ENCODE measurements around the gene PLXNA4.

Gene PLXNA4

GRCh38 chr7:132352800-132353199, 223.5 kb downstream of the PLXNA4 start:
- no peak for DNase-seq (ENCODE audit: low read depth)

GRCh38 chr7:132351954-132352499, 224.2 kb downstream of the PLXNA4 start:
- DNase-seq (ENCODE audit: low read depth): no peak

- no peak for DNase-seq (ENCODE audit: low read depth)
Observed at GRCh38 chr7:132350741-132351140, 225.5 kb downstream of the PLXNA4 start.

DNA sequence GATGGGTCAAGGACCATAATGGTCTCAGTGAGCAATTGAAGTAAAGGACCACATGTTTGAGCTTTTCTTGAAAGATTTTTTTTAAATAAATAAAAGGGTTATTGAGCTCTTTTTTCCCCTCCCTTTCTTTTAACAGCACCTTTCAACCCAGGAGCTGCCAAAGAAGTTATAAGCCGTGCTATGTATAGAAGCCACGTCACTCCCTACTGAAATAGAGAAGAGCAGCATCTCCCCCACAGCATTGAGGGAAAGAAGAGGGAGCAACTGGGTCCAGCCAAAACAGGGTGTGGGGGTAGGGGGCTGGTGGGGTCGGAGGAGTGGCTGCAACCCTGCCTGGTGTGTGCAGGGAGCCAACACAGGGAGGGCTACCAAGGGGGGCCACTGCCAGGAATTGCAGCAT, 227.2 kb downstream of the PLXNA4 start:
- no peak for DNase-seq (ENCODE audit: low read depth)

DNA sequence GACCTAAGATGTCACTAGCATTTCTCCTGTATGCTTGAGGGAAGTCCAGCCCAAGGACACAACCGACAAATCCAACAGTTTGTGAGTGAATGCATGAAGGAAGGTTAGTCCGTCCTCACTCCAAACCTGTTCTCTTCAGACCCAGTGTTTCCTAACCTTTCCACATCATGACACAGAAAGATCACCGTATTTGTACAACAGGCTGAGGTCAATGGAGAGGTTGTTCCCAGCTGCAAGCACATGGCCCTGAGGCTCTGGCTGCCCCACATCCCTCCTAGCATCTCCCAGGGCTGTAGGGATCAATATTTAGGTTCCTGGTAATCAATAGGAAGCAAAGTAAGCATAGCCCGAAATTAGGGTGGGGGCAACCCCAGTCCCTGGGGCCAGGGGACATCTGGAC, 227.9 kb downstream of the PLXNA4 start:
- DNase-seq (ENCODE audit: low read depth): no peak

- DNase-seq (ENCODE audit: low read depth): no peak
Observed at GRCh38 chr7:132347858-132348257, 228.4 kb downstream of the PLXNA4 start.

DNA sequence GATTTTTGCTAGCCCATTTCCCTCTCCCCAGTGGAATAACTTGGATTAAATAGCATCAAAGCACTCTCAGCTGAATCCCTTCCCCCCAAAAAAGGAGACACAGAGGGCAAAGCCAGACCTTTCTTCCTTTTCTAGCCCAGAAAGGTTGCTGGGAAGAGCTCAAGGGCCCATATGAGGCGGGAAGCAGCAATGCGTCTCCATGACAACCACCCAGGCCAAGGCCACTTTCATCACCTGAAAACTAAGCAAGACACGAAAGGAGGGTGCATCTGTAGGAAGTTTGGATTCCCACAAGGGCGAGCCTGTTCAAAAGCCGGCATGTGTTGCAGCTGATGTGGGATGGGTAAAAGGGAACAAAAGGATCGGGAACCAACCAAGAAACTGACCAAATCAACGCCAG, 229.1 kb downstream of the PLXNA4 start:
- DNase-seq (ENCODE audit: low read depth): no peak

DNA sequence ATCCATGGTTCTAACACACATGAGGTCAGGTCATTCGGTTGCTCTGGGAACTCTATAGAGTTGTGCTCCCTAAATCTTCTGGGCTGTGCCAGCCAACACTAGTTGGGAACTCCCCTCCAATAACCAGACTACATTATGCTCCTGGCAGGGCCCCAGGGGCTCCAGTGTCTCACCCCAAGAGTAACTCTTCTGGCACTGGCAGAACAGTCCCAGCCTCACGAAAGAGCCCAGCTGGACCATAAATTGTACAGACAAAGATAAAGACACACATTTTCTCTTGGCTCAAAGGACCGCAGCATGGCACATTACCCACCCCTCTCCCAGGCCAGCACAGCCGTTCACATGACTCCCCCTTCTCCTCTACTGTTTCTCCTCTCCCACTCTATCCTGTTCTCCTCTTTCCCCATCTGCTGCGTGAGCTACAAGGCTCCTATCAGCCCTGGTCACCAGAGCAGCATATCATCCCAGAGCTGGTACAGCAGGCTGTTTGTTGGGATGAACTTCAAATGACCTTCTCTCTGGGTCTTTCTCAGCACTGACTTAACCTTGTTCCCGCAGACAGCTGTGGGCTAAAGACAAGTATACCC, 230.6 kb downstream of the PLXNA4 start:
- DNase-seq (ENCODE audit: low read depth): no peak

GRCh38 chr7:132345030-132345429, 231.2 kb downstream of the PLXNA4 start:
- no peak for DNase-seq (ENCODE audit: low read depth)

GRCh38 chr7:132343199-132343598, 233.1 kb downstream of the PLXNA4 start:
- DNase-seq (ENCODE audit: low read depth): no peak

- no peak for DNase-seq (ENCODE audit: low read depth)
Observed at GRCh38 chr7:132337450-132338080, 238.7 kb downstream of the PLXNA4 start.

DNA sequence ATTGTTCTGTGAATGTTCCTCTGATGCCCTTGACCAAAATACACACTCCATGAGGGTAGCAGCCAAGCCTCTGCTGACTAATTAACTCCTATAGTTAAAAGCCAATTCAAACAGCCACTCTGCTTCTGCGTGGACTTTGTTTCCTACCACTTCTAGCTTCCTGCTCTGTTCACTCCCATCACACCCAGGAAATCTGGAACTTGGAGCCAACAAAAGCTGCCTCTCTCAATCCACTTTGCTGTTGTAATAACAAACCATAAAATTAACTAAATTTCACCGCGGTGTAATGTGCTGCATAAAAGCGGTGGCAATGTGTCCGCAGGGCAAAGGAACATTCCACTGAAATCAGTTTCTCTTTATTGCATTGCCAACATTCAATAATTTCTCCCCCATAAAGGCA, 239.5 kb downstream of the PLXNA4 start:
- DNase-seq (ENCODE audit: low read depth): no peak

GRCh38 chr7:132333301-132333700, 243.0 kb downstream of the PLXNA4 start:
- no peak for DNase-seq (ENCODE audit: low read depth)

GRCh38 chr7:132328760-132329159, 247.5 kb downstream of the PLXNA4 start:
- DNase-seq (ENCODE audit: low read depth): no peak

DNA sequence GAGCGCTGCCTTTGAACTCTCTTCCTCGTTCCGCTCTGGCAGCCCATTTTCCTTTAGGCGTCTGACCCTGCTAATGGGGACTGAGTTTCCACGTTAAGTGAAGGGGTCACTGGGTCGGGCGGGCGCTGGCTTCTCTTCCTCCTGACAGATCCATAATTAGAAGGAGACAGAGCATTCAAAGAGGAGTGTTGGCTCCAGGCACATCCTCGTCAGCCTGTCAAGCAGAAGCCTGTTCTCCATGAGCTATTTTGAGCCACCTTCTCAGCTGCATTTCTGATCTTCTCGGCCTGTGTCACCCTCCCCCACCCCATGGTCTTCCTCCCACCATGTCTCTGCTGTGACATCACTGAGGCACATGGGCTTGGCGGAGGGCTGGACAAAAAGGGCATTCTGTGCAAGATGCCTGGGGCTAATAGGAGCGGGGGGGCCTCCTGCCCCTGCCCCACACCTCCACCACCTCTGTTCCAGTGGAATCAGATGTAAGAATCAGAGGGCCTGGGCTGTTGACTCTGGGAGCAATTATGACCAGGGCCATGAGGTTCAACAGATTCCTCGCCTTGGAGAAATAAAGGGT, 248.1 kb downstream of the PLXNA4 start:
- DNase-seq (ENCODE audit: low read depth): no peak

DNA sequence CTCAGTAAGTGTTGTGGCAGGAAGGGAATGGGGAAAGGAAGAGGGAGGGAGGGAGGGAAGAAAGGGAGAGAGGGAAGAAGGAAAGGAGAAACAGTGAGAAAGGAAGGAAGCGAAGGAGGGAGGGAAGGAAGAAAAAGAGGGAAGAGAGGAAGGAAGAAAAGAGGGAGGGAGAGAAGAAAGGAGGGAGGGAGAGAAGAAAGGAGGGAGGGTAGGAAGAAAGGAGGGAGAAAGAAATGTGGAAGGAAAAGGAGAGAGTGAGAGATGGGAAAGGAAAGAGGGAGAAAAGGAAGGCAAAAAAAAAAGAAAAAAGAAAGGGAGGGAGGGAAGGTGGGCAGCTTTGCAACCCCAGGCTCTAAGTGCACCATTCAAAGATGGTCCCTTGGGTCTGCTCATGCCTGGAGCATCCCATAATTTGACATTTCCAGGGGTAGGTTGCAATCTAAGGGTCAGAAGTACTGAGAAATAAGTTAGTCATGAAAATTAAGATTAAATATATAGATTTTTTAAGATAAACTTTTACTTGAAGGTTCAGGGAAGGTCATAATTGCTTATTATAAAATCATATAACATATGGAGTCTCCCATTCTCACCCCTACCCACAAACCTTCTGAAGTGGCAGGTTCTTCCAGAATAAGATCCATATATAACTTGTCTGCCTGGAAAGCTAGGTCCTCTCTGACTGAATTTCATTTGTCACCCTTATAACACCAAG, 249.2 kb downstream of the PLXNA4 start:
- DNase-seq (ENCODE audit: low read depth): no peak

GRCh38 chr7:132322970-132323369, 253.3 kb downstream of the PLXNA4 start:
- no peak for DNase-seq (ENCODE audit: low read depth)

- DNase-seq (ENCODE audit: low read depth): no peak
Observed at GRCh38 chr7:132321387-132321786, 254.9 kb downstream of the PLXNA4 start.

GRCh38 chr7:132319481-132319880, 256.8 kb downstream of the PLXNA4 start:
- DNase-seq (ENCODE audit: low read depth): no peak

- peak; percentile 52 for DNase-seq (ENCODE audit: low read depth)
Observed at GRCh38 chr7:132318352-132319318, 257.6 kb downstream of the PLXNA4 start.

DNA sequence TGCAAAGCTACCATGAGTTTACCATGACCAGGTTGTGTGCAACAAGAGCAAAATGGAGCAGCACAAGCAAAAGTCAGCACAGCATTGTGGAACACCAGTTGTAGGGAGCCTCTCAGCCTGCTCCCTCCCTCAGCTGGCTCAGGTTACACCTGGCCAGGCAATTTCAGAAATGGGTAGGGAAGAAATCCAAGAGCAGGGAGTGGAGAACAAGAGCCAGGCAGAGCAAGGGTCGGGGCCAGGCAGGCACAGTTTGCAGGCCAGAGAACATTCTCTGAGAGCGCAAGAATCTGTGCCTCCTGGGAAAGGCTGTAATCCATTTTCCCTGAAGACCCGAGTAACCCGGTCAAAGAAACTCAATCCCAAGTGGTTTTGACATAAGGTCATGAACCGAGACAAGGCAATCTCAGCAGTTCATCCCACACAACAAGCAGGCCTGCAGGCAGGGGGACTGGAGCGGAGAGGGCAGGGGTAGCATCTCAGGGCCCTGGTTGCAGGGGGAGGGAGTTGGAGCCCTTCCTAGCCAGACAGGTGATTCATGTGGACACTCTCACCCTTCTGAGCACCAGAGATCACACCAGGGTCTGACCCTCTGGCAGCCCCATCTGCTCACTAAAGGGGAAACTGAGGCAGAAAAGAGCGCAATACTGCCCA, 258.4 kb downstream of the PLXNA4 start:
- DNase-seq (ENCODE audit: low read depth): no peak
